H1 (cell line): Measurements from ENCODE around the gene NIN. TPM values are rescaled to one million over a fixed set of nuclear protein-coding genes. Genes with fewer than 3 reads are reported as not detected.

Experiments used
- CTCF ChIA-PET: fragments of 300-600 bp; sonication (Branson Sonifier 250); formaldehyde crosslinking; loops from one replicate; lab custom pipeline; 2021; ENCODE audit not compliant: partially characterized antibody; lab: Charles Lee
- POLR2A ChIA-PET: fragments of 300-600 bp; sonication (Branson Sonifier 250); formaldehyde crosslinking; loops from one replicate; lab custom pipeline; 2021; ENCODE audit warnings: inconsistent platforms; ENCODE audit not compliant: partially characterized antibody; lab: Charles Lee
- DNase-seq, 2 experiments: peaks; one replicate each; pipeline versions ENCODE4 v3.0.0 to v3.0.0-alpha.2; 2010 to 2022; ENCODE audit warnings: low spot score in 2 of 2, low read depth in 1 of 2, mixed read lengths in 1 of 2
- FAIRE-seq: peaks from 2 replicates; lab custom pipeline; 2011; peaks lifted over from hg19 to GRCh38; lab: Jason Lieb, UNC
- H2AFZ ChIP-seq: 2 replicates; pipeline ENCODE4 v1.8.1; 2012; ENCODE audit warnings: low read length, inconsistent platforms
- H2AK5ac ChIP-seq: 2 replicates; pipeline ENCODE4 v1.6.1; 2013; ENCODE audit warnings: low read depth, low read length
- H2BK120ac ChIP-seq: replicated peaks from 2 replicates; pipeline ENCODE3; 2013; ENCODE audit warnings: low read depth, low read length, inconsistent platforms
- H2BK12ac ChIP-seq: 2 replicates; pipeline ENCODE4 v1.6.1; 2013; ENCODE audit warnings: low read depth, low read length
- H2BK15ac ChIP-seq: 2 replicates; pipeline ENCODE4 v1.6.1; 2013; ENCODE audit warnings: low read length
- H2BK20ac ChIP-seq: 2 replicates; pipeline ENCODE4 v1.6.1; 2013; ENCODE audit warnings: low read length
- H2BK5ac ChIP-seq: 2 replicates; pipeline ENCODE4 v1.6.1; 2013; ENCODE audit warnings: low read depth, low read length
- H3K14ac ChIP-seq: 2 replicates; pipeline ENCODE4 v1.6.1; 2013; ENCODE audit warnings: inconsistent platforms; ENCODE audit not compliant: insufficient read length
- H3K18ac ChIP-seq: 2 replicates; pipeline ENCODE4 v1.6.1; 2013; ENCODE audit warnings: low read length; ENCODE audit errors: extremely low read depth
- H3K23ac ChIP-seq: 2 replicates; pipeline ENCODE4 v1.6.1; 2013; ENCODE audit warnings: inconsistent platforms; ENCODE audit not compliant: insufficient read length
- H3K23me2 ChIP-seq: 2 replicates; pipeline ENCODE4 v1.6.1; 2013; ENCODE audit warnings: low read depth, low read length
- H3K27ac ChIP-seq: 2 replicates; pipeline ENCODE4 v1.6.1; 2011; ENCODE audit warnings: low read depth, low read length, inconsistent platforms
- H3K27me3 ChIP-seq, 4 experiments: replicated peaks in 1 of 4; 1 replicate in 1 of 4; 2 replicates in 3 of 4; pipeline versions ENCODE4 v1.6.1 to v1.8.1; 2011 to 2013; ENCODE audit warnings: low read length in 3 of 4, mild to moderate bottlenecking in 3 of 4, inconsistent platforms in 2 of 4, mixed read lengths in 2 of 4, moderate library complexity in 1 of 4; ENCODE audit not compliant: control insufficient read depth in 3 of 4, insufficient read depth in 3 of 4; ENCODE audit errors: extremely low read depth in 1 of 4
- H3K36me3 ChIP-seq, 4 experiments: 2 replicates each; pipeline versions ENCODE4 v1.6.1 to v1.8.1; 2011 to 2013; ENCODE audit warnings: mild to moderate bottlenecking in 4 of 4, low read length in 3 of 4, moderate library complexity in 2 of 4, control low read depth in 1 of 4, inconsistent platforms in 1 of 4; ENCODE audit not compliant: insufficient read depth in 4 of 4, control insufficient read depth in 2 of 4
- H3K4ac ChIP-seq: replicated peaks from 2 replicates; pipeline ENCODE3; 2013; ENCODE audit warnings: low read length, low read depth, mixed read lengths, inconsistent platforms; ENCODE audit not compliant: insufficient read length
- H3K4me1 ChIP-seq, 4 experiments: replicated peaks in 1 of 4; 1 replicate in 1 of 4; 2 replicates in 3 of 4; pipeline versions ENCODE4 v1.6.1 to v1.8.1; 2011 to 2013; ENCODE audit warnings: low read length in 3 of 4, inconsistent platforms in 2 of 4, mixed read lengths in 1 of 4; ENCODE audit not compliant: insufficient read depth in 4 of 4, control insufficient read depth in 3 of 4
- H3K4me2 ChIP-seq, 2 experiments: 2 replicates each; pipeline versions ENCODE4 v1.6.1 to v1.8.1; 2011 to 2013; ENCODE audit warnings: low read depth in 2 of 2, low read length in 2 of 2, control low read depth in 1 of 2, inconsistent platforms in 1 of 2, mild to moderate bottlenecking in 1 of 2; ENCODE audit not compliant: insufficient read depth in 1 of 2
- H3K4me3 ChIP-seq, 4 experiments: fragments of 200-600, 300-600 bp in 1 of 4; sonication (generic), shearing (Covaris generic), sonication (Bioruptor Twin) in 1 of 4; 2 replicates each; pipeline versions ENCODE4 v1.5.1 to v1.8.1; 2011 to 2016; ENCODE audit warnings: low read length in 4 of 4, low read depth in 3 of 4, control low read depth in 2 of 4, inconsistent platforms in 2 of 4, mild to moderate bottlenecking in 2 of 4, mixed read lengths in 1 of 4, moderate library complexity in 1 of 4; ENCODE audit not compliant: insufficient read depth in 2 of 4; ENCODE audit errors: extremely low read depth in 1 of 4
- H3K56ac ChIP-seq: replicated peaks from 2 replicates; pipeline ENCODE3; 2013; ENCODE audit warnings: low read depth, mild to moderate bottlenecking, mixed read lengths, low read length, inconsistent platforms; ENCODE audit not compliant: insufficient read length
- H3K79me1 ChIP-seq: 2 replicates; pipeline ENCODE4 v1.6.1; 2013; ENCODE audit warnings: low read depth, low read length, control low read depth
- H3K79me2 ChIP-seq, 2 experiments: 2 replicates each; pipeline versions ENCODE4 v1.6.1 to v1.8.1; 2012 to 2013; ENCODE audit warnings: low read length in 2 of 2, mild to moderate bottlenecking in 2 of 2, inconsistent platforms in 1 of 2; ENCODE audit not compliant: insufficient read depth in 2 of 2, control insufficient read depth in 1 of 2
- H3K9ac ChIP-seq, 4 experiments: replicated peaks in 1 of 4; 1 replicate in 1 of 4; 2 replicates in 3 of 4; pipeline versions ENCODE4 v1.6.1 to v1.8.1; 2011 to 2013; ENCODE audit warnings: low read depth in 3 of 4, low read length in 3 of 4, control low read depth in 2 of 4, mild to moderate bottlenecking in 2 of 4, moderate library complexity in 2 of 4, inconsistent platforms in 1 of 4; ENCODE audit errors: extremely low read depth in 1 of 4
- H3K9me3 ChIP-seq, 2 experiments: 2 replicates each; pipeline versions ENCODE4 v1.6.1 to v1.8.1; 2012 to 2013; ENCODE audit warnings: mild to moderate bottlenecking in 2 of 2, moderate library complexity in 2 of 2, control low read depth in 1 of 2, inconsistent platforms in 1 of 2, low read depth in 1 of 2, low read length in 1 of 2, mixed read lengths in 1 of 2; ENCODE audit not compliant: insufficient read depth in 2 of 2
- H4K20me1 ChIP-seq, 2 experiments: replicated peaks in 1 of 2; 2 replicates each; pipeline versions ENCODE3 to v1.8.1; 2011 to 2013; ENCODE audit warnings: inconsistent platforms in 2 of 2, low read length in 2 of 2, mild to moderate bottlenecking in 1 of 2; ENCODE audit not compliant: insufficient read depth in 2 of 2, control insufficient read depth in 1 of 2
- H4K5ac ChIP-seq: 2 replicates; pipeline ENCODE4 v1.6.1; 2013; ENCODE audit warnings: low read length, low read depth, mixed read lengths, inconsistent platforms; ENCODE audit not compliant: insufficient read length
- H4K8ac ChIP-seq: 2 replicates; pipeline ENCODE4 v1.8.0; 2013; ENCODE audit warnings: mild to moderate bottlenecking, moderate library complexity, low read length, inconsistent platforms; ENCODE audit not compliant: insufficient read depth; ENCODE audit errors: extremely low read depth
- H4K91ac ChIP-seq: replicated peaks from 2 replicates; pipeline ENCODE3; 2013; ENCODE audit warnings: low read length, mixed read lengths, inconsistent platforms; ENCODE audit not compliant: insufficient read length
- RXRA ChIP-seq: IDR thresholded peaks from 2 replicates; pipeline ENCODE4 v1.6.1; 2011; ENCODE audit warnings: low read depth, mild to moderate bottlenecking, low read length, moderate library complexity; ENCODE audit not compliant: insufficient read depth
- WGBS, 2 experiments: shearing (Covaris generic) in 1 of 2; methylation state at CpG; one replicate each; pipeline versions ENCODE4 v1.1.6 to v1.1.7; 2013 to 2015; ENCODE audit warnings: low lambda C conversion rate in 2 of 2, mixed read lengths in 2 of 2, inconsistent platforms in 1 of 2, low coverage in 1 of 2, missing lambda C conversion rate in 1 of 2; ENCODE audit not compliant: insufficient replicate concordance in 2 of 2, insufficient coverage in 1 of 2, insufficient read length in 1 of 2; ENCODE audit errors: extremely low coverage in 1 of 2, missing lambda C conversion rate in 1 of 2; 5-methylcytosine and 5-hydroxymethylcytosine counted together
- polyA plus RNA-seq, 7 experiments: library from polyadenylated mRNA; depleted of rRNA in 3 of 7; stranded (reverse) in 5 of 7; unstranded in 2 of 7; fragments of >200 nt in 5 of 7; fragments of 200-250 nt in 2 of 7; gene quantifications; 1 replicate in 5 of 7; 2 replicates in 1 of 7; 4 replicates in 1 of 7; pipeline versions ENCODE4 v1.2.1 to v1.2.3, GENCODE V29; 2011 to 2013; ENCODE audit warnings: missing spikeins in 2 of 7, mixed read lengths in 2 of 7
- total RNA-seq: library from RNA; stranded (reverse); fragmentation: NEBNext Ultra II Directional; extraction: Animal tissue kit (Norgen Biotek cat#: 25700); gene quantifications from 2 replicates; pipeline ENCODE4 v1.2.1, GENCODE V29; 2021

NIN gene
- total and polyA plus RNA-seq, 2 of the 8 experiments (the other 6 are each of a cell fraction or from before 2014, with no cell fraction given) = 3.2 to 21.3 TPM

- TF ChIP-seq RXRA = no peak
- no peak overlapping the region for H2BK5ac ChIP-seq
- no peak overlapping the region for H3K4me3 ChIP-seq
- H3K23ac ChIP-seq = no peak overlapping the region
- no peak for FAIRE-seq
- no peak overlapping the region for H2BK120ac ChIP-seq
- no peak overlapping the region for H4K5ac ChIP-seq
- H2AFZ ChIP-seq = no peak overlapping the region
- H2BK20ac ChIP-seq = no peak overlapping the region
- H3K23me2 ChIP-seq = no peaks in the 10 kb centered on the region; the same call in 1 of the 2 replicates
- H4K91ac ChIP-seq = no peak overlapping the region
- no peaks in the 10 kb centered on the region for H3K4me1 ChIP-seq
- 85% methylated on average over 3 of the region's 3 CpGs; no CpG with 5 or more reads in 1 of the 2 experiments for WGBS, 2 experiments
- H2AK5ac ChIP-seq = no peak overlapping the region
- no peaks in the 10 kb centered on the region for H3K79me2 ChIP-seq
- no peak for DNase-seq
- no peaks in the 10 kb centered on the region for H3K27me3 ChIP-seq
- no peak overlapping the region for H3K14ac ChIP-seq
- no peaks in the 10 kb centered on the region for H4K20me1 ChIP-seq
- no peak overlapping the region for H3K27ac ChIP-seq
- H3K9ac ChIP-seq = no peak overlapping the region
- POLR2A ChIA-PET = no interaction called here
- H3K36me3 ChIP-seq = peaks cover 0 to 43% (median 22%) of the 10 kb centered on the region in 4 experiments; a peak in 7 of 8 replicates
- no peak overlapping the region for H2BK15ac ChIP-seq
- CTCF ChIA-PET = interaction anchor here (0.7 to 2.7 kb wide), 3 partner anchors 9 to 50 kb away, joined by 3 to 9 read pairs (median 3); no protein-coding TSS in a partner anchor
- H3K4ac ChIP-seq = no peak overlapping the region
- H2BK12ac ChIP-seq = no peak overlapping the region
- H3K79me1 ChIP-seq = no peaks in the 10 kb centered on the region
- no peak overlapping the region for H3K56ac ChIP-seq
- H4K8ac ChIP-seq = no peak overlapping the region
- no peak overlapping the region for H3K18ac ChIP-seq
- no peak overlapping the region for H3K4me2 ChIP-seq
- H3K9me3 ChIP-seq = no peaks in the 10 kb centered on the region
Measured at GRCh38 chr14:50768680-50769079, 62.3 kb downstream of the NIN start.
